Keratinocyte (primary cell): ENCODE results near the gene VAV2. TPM values are rescaled to one million over a fixed set of nuclear protein-coding genes. Genes with fewer than 3 reads are reported as not detected.

ENCODE experiments used
- DNase-seq: peaks from one replicate; pipeline ENCODE4 v3.0.0-alpha.2; 2011; ENCODE audit warnings: low read depth, missing footprints, low spot score
- FAIRE-seq: peaks from 2 replicates; lab custom pipeline; 2011; peaks lifted over from hg19 to GRCh38; lab: Jason Lieb, UNC
- H2AFZ ChIP-seq: 2 replicates; pipeline ENCODE4 v1.6.0; 2012; ENCODE audit warnings: low read length, control low read depth, inconsistent platforms; ENCODE audit not compliant: control insufficient read depth
- H3K27ac ChIP-seq: 2 replicates; pipeline ENCODE4 v1.5.1; 2011; ENCODE audit warnings: low read length; ENCODE audit not compliant: control insufficient read depth, insufficient read depth
- H3K27me3 ChIP-seq: 3 replicates; pipeline ENCODE4 v1.6.0; 2011; ENCODE audit warnings: low read length; ENCODE audit not compliant: control insufficient read depth, insufficient read depth; ENCODE audit errors: extremely low read depth
- H3K36me3 ChIP-seq, 2 experiments: 2 replicates in 1 of 2; 3 replicates in 1 of 2; pipeline ENCODE4 v1.5.1; 2011; ENCODE audit warnings: low read length in 2 of 2, mild to moderate bottlenecking in 1 of 2; ENCODE audit not compliant: control insufficient read depth in 2 of 2, insufficient read depth in 2 of 2; ENCODE audit errors: extremely low read depth in 1 of 2
- H3K4me1 ChIP-seq: 3 replicates; pipeline ENCODE4 v1.5.1; 2011; ENCODE audit warnings: low read length; ENCODE audit not compliant: control insufficient read depth, insufficient read depth; ENCODE audit errors: extremely low read depth
- H3K4me2 ChIP-seq: 3 replicates; pipeline ENCODE4 v1.6.0; 2011; ENCODE audit warnings: low read depth, low read length; ENCODE audit not compliant: control insufficient read depth, insufficient read depth; ENCODE audit errors: extremely low read depth
- H3K4me3 ChIP-seq, 3 experiments: fragments of 200-600 bp in 1 of 3; sonication (generic) in 1 of 3; 2 replicates in 2 of 3; 3 replicates in 1 of 3; pipeline ENCODE4 v1.5.1; 2011 to 2016; ENCODE audit warnings: low read length in 3 of 3, mild to moderate bottlenecking in 3 of 3, control low read depth in 2 of 3, inconsistent platforms in 1 of 3, low read depth in 1 of 3, mixed read lengths in 1 of 3, mixed run types in 1 of 3, moderate library complexity in 1 of 3; ENCODE audit not compliant: control insufficient read depth in 2 of 3, insufficient read depth in 2 of 3; ENCODE audit errors: extremely low read depth in 1 of 3
- H3K79me2 ChIP-seq: 2 replicates; pipeline ENCODE4 v1.6.0; 2012; ENCODE audit warnings: low read length; ENCODE audit not compliant: control insufficient read depth, insufficient read depth
- H3K9ac ChIP-seq: 3 replicates; pipeline ENCODE4 v1.6.0; 2011; ENCODE audit warnings: low read length; ENCODE audit not compliant: control insufficient read depth, insufficient read depth; ENCODE audit errors: extremely low read depth
- H3K9me1 ChIP-seq: 3 replicates; pipeline ENCODE4 v1.6.0; 2011; ENCODE audit warnings: low read length; ENCODE audit not compliant: control insufficient read depth, insufficient read depth; ENCODE audit errors: extremely low read depth
- H3K9me3 ChIP-seq: 2 replicates; pipeline ENCODE4 v1.5.1; 2012; ENCODE audit warnings: low read depth, low read length; ENCODE audit not compliant: control insufficient read depth
- H4K20me1 ChIP-seq: 3 replicates; pipeline ENCODE4 v1.6.0; 2011; ENCODE audit warnings: low read length; ENCODE audit not compliant: control insufficient read depth, insufficient read depth; ENCODE audit errors: extremely low read depth
- CTCF ChIP-seq, 3 experiments: IDR thresholded peaks in 1 of 3; conservative IDR thresholded peaks in 1 of 3; optimal IDR thresholded peaks in 1 of 3; 2 replicates in 2 of 3; 3 replicates in 1 of 3; pipeline versions ENCODE3 to v1.5.1; 2011; ENCODE audit warnings: low read length in 3 of 3, mild to moderate bottlenecking in 3 of 3, moderate library complexity in 2 of 3, control low read depth in 1 of 3, inconsistent platforms in 1 of 3; ENCODE audit not compliant: insufficient read depth in 2 of 3; ENCODE audit errors: extremely low read depth in 1 of 3
- EZH2 ChIP-seq: IDR thresholded peaks from one replicate; pipeline ENCODE4 v1.6.1; 2012; ENCODE audit warnings: inconsistent platforms, mild to moderate bottlenecking, low read length, moderate library complexity
- dilution Hi-C: fragments of 300-500 bp; cut with MboI; formaldehyde crosslinking; loops from one replicate; pipeline ENCODE4 v1.7.0; 2020; ENCODE audit warnings: low sequenced_read_pairs; ENCODE audit not compliant: extremely low pct_ligation_motif_present
- polyA plus RNA-seq, 5 experiments: library from polyadenylated mRNA; depleted of rRNA in 3 of 5; stranded (reverse) in 3 of 5; stranded (forward) in 1 of 5; unstranded in 1 of 5; fragments of >200 nt; gene quantifications; 1 replicate in 1 of 5; 2 replicates in 3 of 5; 3 replicates in 1 of 5; pipeline versions ENCODE4 v1.2.1 to v1.2.3, GENCODE V29; 2011 to 2012; ENCODE audit warnings: missing spikeins in 2 of 5, low read depth in 1 of 5, low replicate concordance in 1 of 5

Gene VAV2
- polyA plus RNA-seq, 1 donor (not counting 4 experiments of a cell fraction or from before 2014, with no cell fraction given) = 16.4 TPM

- H3K9me3 ChIP-seq = no peaks in the 10 kb centered on the region
- no peak overlapping the region for H3K27ac ChIP-seq
- peaks cover 1% of the 10 kb centered on the region for H3K9me1 ChIP-seq
- DNase-seq = no peak
- peaks cover 55% of the 10 kb centered on the region for H4K20me1 ChIP-seq
- H3K4me2 ChIP-seq = no peak overlapping the region
- no peak for FAIRE-seq
- no peak overlapping the region for H2AFZ ChIP-seq
- no peak overlapping the region for H3K9ac ChIP-seq
- peaks cover 97% of the 10 kb centered on the region for H3K79me2 ChIP-seq
- no peak for TF ChIP-seq CTCF (optimal IDR thresholded peaks at IDR 0.05 in 1 of 3, IDR thresholded peaks at IDR 0.05 in 1 of 3, conservative IDR thresholded peaks at IDR 0.05 in 1 of 3; ENCODE audit: extremely low read depth in 1 of 3, insufficient read depth in 2 of 3, low read length in 3 of 3)
- no peak for TF ChIP-seq EZH2
- H3K27me3 ChIP-seq = no peaks in the 10 kb centered on the region
- peaks cover 0 to 6% of the 10 kb centered on the region in 2 experiments for H3K36me3 ChIP-seq
- no peak overlapping the region for H3K4me3 ChIP-seq
- dilution Hi-C loops = no loop called here
- no peaks in the 10 kb centered on the region for H3K4me1 ChIP-seq
Observed at GRCh38 chr9:133982971-133983720, 9.0 kb downstream of the VAV2 start.

- dilution Hi-C loops = no loop called here
- H3K4me2 ChIP-seq = no peak overlapping the region
- peaks cover 97% of the 10 kb centered on the region for H3K79me2 ChIP-seq
- H4K20me1 ChIP-seq = peaks cover 50% of the 10 kb centered on the region
- FAIRE-seq (no peak), DNase-seq (no peak)
- TF ChIP-seq EZH2 (no peak), CTCF (optimal IDR thresholded peaks at IDR 0.05 in 1 of 3, IDR thresholded peaks at IDR 0.05 in 1 of 3, conservative IDR thresholded peaks at IDR 0.05 in 1 of 3; ENCODE audit: extremely low read depth in 1 of 3, insufficient read depth in 2 of 3, low read length in 3 of 3) (no peak)
- H3K36me3 ChIP-seq = peaks cover 4 to 6% of the 10 kb centered on the region in 2 experiments
- no peaks in the 10 kb centered on the region for H3K4me1 ChIP-seq
- H3K9ac ChIP-seq = no peak overlapping the region
- H3K27ac ChIP-seq = no peak overlapping the region
- no peaks in the 10 kb centered on the region for H3K9me1 ChIP-seq
- no peaks in the 10 kb centered on the region for H3K9me3 ChIP-seq
- H2AFZ ChIP-seq = no peak overlapping the region
- H3K4me3 ChIP-seq = no peak overlapping the region
- H3K27me3 ChIP-seq = no peaks in the 10 kb centered on the region
Observed at GRCh38 chr9:133981958-133982681, 10.0 kb downstream of the VAV2 start.
